ENCODE measurements around the gene FKBP9. TPM values are rescaled to one million over a fixed set of nuclear protein-coding genes. Genes with fewer than 3 reads are reported as not detected.

FKBP9 gene, protein sequence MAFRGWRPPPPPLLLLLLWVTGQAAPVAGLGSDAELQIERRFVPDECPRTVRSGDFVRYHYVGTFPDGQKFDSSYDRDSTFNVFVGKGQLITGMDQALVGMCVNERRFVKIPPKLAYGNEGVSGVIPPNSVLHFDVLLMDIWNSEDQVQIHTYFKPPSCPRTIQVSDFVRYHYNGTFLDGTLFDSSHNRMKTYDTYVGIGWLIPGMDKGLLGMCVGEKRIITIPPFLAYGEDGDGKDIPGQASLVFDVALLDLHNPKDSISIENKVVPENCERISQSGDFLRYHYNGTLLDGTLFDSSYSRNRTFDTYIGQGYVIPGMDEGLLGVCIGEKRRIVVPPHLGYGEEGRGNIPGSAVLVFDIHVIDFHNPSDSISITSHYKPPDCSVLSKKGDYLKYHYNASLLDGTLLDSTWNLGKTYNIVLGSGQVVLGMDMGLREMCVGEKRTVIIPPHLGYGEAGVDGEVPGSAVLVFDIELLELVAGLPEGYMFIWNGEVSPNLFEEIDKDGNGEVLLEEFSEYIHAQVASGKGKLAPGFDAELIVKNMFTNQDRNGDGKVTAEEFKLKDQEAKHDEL
- polyA plus RNA-seq (2012; ENCODE audit: insufficient read length, low read depth): 37.8 TPM

DNA sequence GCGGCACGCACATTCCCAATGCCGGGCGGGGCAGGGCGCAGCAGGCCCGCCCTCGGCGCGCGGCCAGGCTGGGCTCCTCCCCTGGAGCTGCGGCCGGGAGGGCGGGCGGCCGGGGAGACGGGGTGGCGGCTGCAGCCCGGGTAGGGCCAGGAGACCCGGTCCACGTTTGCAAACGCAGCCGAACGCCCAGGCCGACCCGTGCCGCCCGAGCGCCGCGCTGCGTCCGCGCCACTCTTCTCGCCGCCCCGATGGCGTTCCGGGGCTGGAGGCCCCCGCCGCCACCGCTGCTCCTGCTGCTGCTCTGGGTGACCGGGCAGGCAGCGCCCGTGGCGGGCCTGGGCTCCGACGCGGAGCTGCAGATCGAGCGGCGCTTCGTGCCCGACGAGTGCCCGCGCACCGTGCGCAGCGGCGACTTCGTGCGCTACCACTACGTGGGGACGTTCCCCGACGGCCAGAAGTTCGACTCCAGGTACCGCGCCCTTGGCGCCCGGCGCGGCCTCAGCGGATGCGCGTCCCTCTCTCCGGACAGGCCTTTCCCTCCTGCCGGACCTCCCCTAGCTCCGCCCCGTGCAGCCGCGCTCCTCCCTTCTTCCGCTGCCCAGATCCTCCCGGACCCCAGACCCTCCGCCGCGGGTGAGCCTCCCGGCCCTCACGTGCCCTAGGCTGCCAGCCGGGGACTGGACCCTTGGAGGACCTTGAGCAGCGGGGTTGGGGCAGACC, at the start of gene FKBP9:
Gene FKBP9, plus strand, starts transcription at position 115 of the 720 bp plus-strand sequence. Its CDS starts 134 bp downstream, at position 249.
- TF ChIP-seq FOXP2 (optimal IDR thresholded peaks at IDR 0.05; ENCODE audit: borderline replicate concordance, extremely low read depth, extremely low read length, insufficient read depth): peak; percentile 80
- peak; percentile 81 for TF ChIP-seq POLR2AphosphoS5 (IDR thresholded peaks at IDR 0.05; ENCODE audit: low read depth, low read length)
- TF ChIP-seq TAF1 (IDR thresholded peaks at IDR 0.05; ENCODE audit: borderline replicate concordance, insufficient read depth, low read length): no peak
- TF ChIP-seq REST (IDR thresholded peaks at IDR 0.05; ENCODE audit: insufficient read depth in 1 of 2, low read depth in 2 of 2, low read length in 2 of 2): 0 out of 4 replicates have a peak, but pooled peaks have one; percentile 12 to 26

- no peak for TF ChIP-seq POLR2AphosphoS5 (IDR thresholded peaks at IDR 0.05; ENCODE audit: low read depth, low read length)
- no peak for TF ChIP-seq TAF1 (IDR thresholded peaks at IDR 0.05; ENCODE audit: borderline replicate concordance, insufficient read depth, low read length)
- TF ChIP-seq FOXP2 (optimal IDR thresholded peaks at IDR 0.05; ENCODE audit: borderline replicate concordance, extremely low read depth, extremely low read length, insufficient read depth): no peak
- TF ChIP-seq SIN3A (IDR thresholded peaks at IDR 0.05; ENCODE audit: borderline replicate concordance, insufficient read depth, low read length): no peak
- no peak for TF ChIP-seq REST (IDR thresholded peaks at IDR 0.05; ENCODE audit: insufficient read depth in 1 of 2, low read depth in 2 of 2, low read length in 2 of 2)
These were observed 47.0 kb upstream of the FKBP9 start for GRCh38 chr7:32910195-32910594.

DNA sequence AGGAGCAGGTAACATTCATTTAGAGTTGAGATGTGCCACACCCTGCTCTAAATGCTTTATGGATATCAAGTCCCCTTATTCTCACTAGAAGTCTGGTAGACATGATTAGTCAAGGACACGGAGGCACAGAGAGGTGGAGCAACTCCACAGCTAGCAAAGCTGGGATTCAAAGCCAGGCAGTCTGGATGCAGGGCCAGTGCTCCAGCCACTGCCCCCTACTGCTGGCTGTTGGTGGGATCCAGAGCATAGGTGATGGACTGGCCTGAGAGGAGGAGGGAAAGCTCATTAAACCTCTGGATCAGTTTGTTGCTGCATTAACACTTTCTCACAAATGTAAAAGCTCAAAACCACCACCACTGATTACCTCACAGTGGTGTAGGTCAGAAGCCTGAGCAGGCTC, 43.1 kb upstream of the FKBP9 start:
- TF ChIP-seq SIN3A (IDR thresholded peaks at IDR 0.05; ENCODE audit: borderline replicate concordance, insufficient read depth, low read length) (no peak), FOXP2 (optimal IDR thresholded peaks at IDR 0.05; ENCODE audit: borderline replicate concordance, extremely low read depth, extremely low read length, insufficient read depth) (no peak), TAF1 (IDR thresholded peaks at IDR 0.05; ENCODE audit: borderline replicate concordance, insufficient read depth, low read length) (no peak), POLR2AphosphoS5 (IDR thresholded peaks at IDR 0.05; ENCODE audit: low read depth, low read length) (no peak), REST (IDR thresholded peaks at IDR 0.05; ENCODE audit: insufficient read depth in 1 of 2, low read depth in 2 of 2, low read length in 2 of 2) (no peak)

GRCh38 chr7:32915041-32915536, 42.2 kb upstream of the FKBP9 start:
- TF ChIP-seq TAF1 (IDR thresholded peaks at IDR 0.05; ENCODE audit: borderline replicate concordance, insufficient read depth, low read length) (no peak), REST (IDR thresholded peaks at IDR 0.05; ENCODE audit: insufficient read depth in 1 of 2, low read depth in 2 of 2, low read length in 2 of 2) (no peak), POLR2AphosphoS5 (IDR thresholded peaks at IDR 0.05; ENCODE audit: low read depth, low read length) (no peak), FOXP2 (optimal IDR thresholded peaks at IDR 0.05; ENCODE audit: borderline replicate concordance, extremely low read depth, extremely low read length, insufficient read depth) (no peak), SIN3A (IDR thresholded peaks at IDR 0.05; ENCODE audit: borderline replicate concordance, insufficient read depth, low read length) (no peak)

Data from PFSK-1 (cell line).